ENCODE measurements around the gene ETV1.

The ETV1 gene

DNA sequence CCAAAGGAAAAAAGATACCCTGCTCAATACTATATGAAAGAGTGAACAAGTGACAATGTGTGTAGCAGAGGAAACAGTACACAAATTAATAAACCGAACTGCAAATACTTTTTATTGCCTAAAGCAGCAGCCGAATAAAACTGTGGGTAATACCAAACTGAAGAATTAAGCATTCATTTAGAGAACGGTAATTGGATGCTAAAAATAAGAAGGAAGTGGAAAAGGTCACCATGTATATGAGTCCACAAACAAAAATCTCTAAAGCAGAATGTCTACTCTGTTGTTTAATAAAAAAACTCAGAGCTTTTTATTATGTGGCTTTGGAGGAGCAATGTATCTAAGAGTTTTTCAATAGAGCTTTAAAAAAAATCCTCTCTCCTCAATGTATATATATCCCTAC is 87.9 kb downstream of the ETV1 start:
- Histone ChIP-seq H3K27me3 (ENCODE audit: insufficient read depth, poor library complexity, severe bottlenecking) (no peaks in the 10 kb centered on the region), H3K4me3 (replicated peaks; ENCODE audit: insufficient read depth, low read length) (no peak overlapping the region), H3K27ac (replicated peaks) (no peak overlapping the region)
- TF ChIP-seq, protein P1, sequence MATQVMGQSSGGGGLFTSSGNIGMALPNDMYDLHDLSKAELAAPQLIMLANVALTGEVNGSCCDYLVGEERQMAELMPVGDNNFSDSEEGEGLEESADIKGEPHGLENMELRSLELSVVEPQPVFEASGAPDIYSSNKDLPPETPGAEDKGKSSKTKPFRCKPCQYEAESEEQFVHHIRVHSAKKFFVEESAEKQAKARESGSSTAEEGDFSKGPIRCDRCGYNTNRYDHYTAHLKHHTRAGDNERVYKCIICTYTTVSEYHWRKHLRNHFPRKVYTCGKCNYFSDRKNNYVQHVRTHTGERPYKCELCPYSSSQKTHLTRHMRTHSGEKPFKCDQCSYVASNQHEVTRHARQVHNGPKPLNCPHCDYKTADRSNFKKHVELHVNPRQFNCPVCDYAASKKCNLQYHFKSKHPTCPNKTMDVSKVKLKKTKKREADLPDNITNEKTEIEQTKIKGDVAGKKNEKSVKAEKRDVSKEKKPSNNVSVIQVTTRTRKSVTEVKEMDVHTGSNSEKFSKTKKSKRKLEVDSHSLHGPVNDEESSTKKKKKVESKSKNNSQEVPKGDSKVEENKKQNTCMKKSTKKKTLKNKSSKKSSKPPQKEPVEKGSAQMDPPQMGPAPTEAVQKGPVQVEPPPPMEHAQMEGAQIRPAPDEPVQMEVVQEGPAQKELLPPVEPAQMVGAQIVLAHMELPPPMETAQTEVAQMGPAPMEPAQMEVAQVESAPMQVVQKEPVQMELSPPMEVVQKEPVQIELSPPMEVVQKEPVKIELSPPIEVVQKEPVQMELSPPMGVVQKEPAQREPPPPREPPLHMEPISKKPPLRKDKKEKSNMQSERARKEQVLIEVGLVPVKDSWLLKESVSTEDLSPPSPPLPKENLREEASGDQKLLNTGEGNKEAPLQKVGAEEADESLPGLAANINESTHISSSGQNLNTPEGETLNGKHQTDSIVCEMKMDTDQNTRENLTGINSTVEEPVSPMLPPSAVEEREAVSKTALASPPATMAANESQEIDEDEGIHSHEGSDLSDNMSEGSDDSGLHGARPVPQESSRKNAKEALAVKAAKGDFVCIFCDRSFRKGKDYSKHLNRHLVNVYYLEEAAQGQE (IDR thresholded peaks at IDR 0.05; ENCODE audit: insufficient replicate concordance, low read depth) = no peak
- no peak for DNase-seq (ENCODE audit: low read depth in 1 of 2, low spot score in 1 of 2)

DNA sequence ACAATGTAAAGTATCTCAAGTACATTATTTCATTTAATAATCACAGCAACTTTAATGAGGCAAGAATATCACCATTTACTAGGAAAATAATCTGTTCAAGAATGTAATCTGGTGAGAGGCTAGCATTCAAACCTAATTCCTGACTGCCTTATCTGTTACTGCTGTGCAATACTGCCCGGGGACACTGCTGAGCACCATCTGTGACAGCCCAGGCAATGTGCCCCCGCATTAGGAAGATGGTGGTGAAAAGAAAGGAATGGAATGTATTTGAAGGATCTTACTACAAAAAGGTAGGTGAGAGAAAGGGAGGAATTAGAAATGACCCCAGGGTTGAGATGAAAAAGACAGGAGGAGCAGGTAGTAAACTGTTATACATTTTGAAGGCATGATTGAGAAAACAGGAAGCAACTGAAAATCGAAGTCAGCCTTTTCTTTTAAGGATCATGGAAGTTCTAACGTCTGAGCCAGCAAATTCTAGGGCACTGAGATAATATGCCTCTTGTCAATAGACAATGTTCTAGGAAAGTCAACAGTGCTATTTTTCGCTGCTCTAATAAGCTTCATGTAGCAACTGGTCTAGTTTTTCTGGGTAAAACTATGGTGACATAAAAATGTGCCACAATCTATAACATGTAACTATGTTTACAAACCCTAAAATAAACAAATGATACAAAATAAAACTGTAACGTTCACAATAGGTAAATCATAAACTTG is 90.4 kb downstream of the ETV1 start:
- DNase-seq (ENCODE audit: low read depth in 1 of 2, low spot score in 1 of 2) = no peak
- no peak overlapping the region for H3K27ac ChIP-seq (replicated peaks)
- TF ChIP-seq, protein P2, sequence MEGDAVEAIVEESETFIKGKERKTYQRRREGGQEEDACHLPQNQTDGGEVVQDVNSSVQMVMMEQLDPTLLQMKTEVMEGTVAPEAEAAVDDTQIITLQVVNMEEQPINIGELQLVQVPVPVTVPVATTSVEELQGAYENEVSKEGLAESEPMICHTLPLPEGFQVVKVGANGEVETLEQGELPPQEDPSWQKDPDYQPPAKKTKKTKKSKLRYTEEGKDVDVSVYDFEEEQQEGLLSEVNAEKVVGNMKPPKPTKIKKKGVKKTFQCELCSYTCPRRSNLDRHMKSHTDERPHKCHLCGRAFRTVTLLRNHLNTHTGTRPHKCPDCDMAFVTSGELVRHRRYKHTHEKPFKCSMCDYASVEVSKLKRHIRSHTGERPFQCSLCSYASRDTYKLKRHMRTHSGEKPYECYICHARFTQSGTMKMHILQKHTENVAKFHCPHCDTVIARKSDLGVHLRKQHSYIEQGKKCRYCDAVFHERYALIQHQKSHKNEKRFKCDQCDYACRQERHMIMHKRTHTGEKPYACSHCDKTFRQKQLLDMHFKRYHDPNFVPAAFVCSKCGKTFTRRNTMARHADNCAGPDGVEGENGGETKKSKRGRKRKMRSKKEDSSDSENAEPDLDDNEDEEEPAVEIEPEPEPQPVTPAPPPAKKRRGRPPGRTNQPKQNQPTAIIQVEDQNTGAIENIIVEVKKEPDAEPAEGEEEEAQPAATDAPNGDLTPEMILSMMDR (IDR thresholded peaks at IDR 0.05; ENCODE audit: insufficient read depth, low read length) = no peak
- TF ChIP-seq GABPA (IDR thresholded peaks at IDR 0.05; ENCODE audit: low read depth) (no peak), POLR2AphosphoS5 (IDR thresholded peaks at IDR 0.05; ENCODE audit: low read depth) (no peak), SPI1 (IDR thresholded peaks at IDR 0.05; ENCODE audit: borderline replicate concordance, low read depth) (no peak)
- TF ChIP-seq, protein P1 (IDR thresholded peaks at IDR 0.05; ENCODE audit: insufficient replicate concordance, low read depth) = no peak
- no peaks in the 10 kb centered on the region for H3K27me3 ChIP-seq (ENCODE audit: insufficient read depth, poor library complexity, severe bottlenecking)
- H3K4me3 ChIP-seq (replicated peaks; ENCODE audit: insufficient read depth, low read length) = no peak overlapping the region

GRCh38 chr7:13897819-13898218 is 91.6 kb downstream of the ETV1 start:
- peak in 1 of 2 experiments; percentile 50 for DNase-seq (ENCODE audit: low read depth in 1 of 2, low spot score in 1 of 2)
- H3K4me3 ChIP-seq (replicated peaks; ENCODE audit: insufficient read depth, low read length) = no peak overlapping the region
- no peak overlapping the region for H3K27ac ChIP-seq (replicated peaks)
- H3K27me3 ChIP-seq (ENCODE audit: insufficient read depth, poor library complexity, severe bottlenecking) = no peaks in the 10 kb centered on the region
- TF ChIP-seq SPI1 (IDR thresholded peaks at IDR 0.05; ENCODE audit: borderline replicate concordance, low read depth) (no peak), POLR2AphosphoS5 (IDR thresholded peaks at IDR 0.05; ENCODE audit: low read depth) (no peak)

GRCh38 chr7:13894954-13895353 is 94.5 kb downstream of the ETV1 start:
- DNase-seq (ENCODE audit: low read depth in 1 of 2, low spot score in 1 of 2) = no peak
- Histone ChIP-seq H3K27ac (replicated peaks) (peak overlapping the region; percentile 10; the same call in 1 of the 2 replicates), H3K4me3 (replicated peaks; ENCODE audit: insufficient read depth, low read length) (no peak overlapping the region), H3K27me3 (ENCODE audit: insufficient read depth, poor library complexity, severe bottlenecking) (no peaks in the 10 kb centered on the region)
- TF ChIP-seq POLR2AphosphoS5 (IDR thresholded peaks at IDR 0.05; ENCODE audit: low read depth) = no peak
- TF ChIP-seq GABPA (IDR thresholded peaks at IDR 0.05; ENCODE audit: low read depth) = no peak
- TF ChIP-seq, protein P1 (IDR thresholded peaks at IDR 0.05; ENCODE audit: insufficient replicate concordance, low read depth) = no peak
- TF ChIP-seq SPI1 (IDR thresholded peaks at IDR 0.05; ENCODE audit: borderline replicate concordance, low read depth) = no peak
- TF ChIP-seq, protein P2 (IDR thresholded peaks at IDR 0.05; ENCODE audit: insufficient read depth, low read length) = no peak
